GM12891 (cell line): ENCODE measurements around the gene C6orf52.

Source experiments
- PAX5 ChIP-seq: IDR thresholded peaks from 2 replicates; pipeline ENCODE4 v1.6.1; 2011; ENCODE audit warnings: low read length, moderate library complexity, mild to moderate bottlenecking; ENCODE audit not compliant: insufficient read depth, severe bottlenecking
- POLR2A ChIP-seq: IDR thresholded peaks from 2 replicates; pipeline ENCODE4 v1.6.1; 2011; ENCODE audit warnings: low read depth, low read length, control low read depth
- POLR2AphosphoS5 ChIP-seq: IDR thresholded peaks from 2 replicates; pipeline ENCODE4 v1.6.1; 2011; ENCODE audit warnings: low read depth, low read length, control low read depth
- POU2F2 ChIP-seq: IDR thresholded peaks from 2 replicates; pipeline ENCODE4 v1.6.1; 2011; ENCODE audit warnings: low read depth, mild to moderate bottlenecking, control low read depth, low read length, moderate library complexity
- SPI1 ChIP-seq: IDR thresholded peaks from 2 replicates; pipeline ENCODE4 v1.6.1; 2011; ENCODE audit warnings: low read depth, low read length, control low read depth
- TAF1 ChIP-seq: IDR thresholded peaks from 2 replicates; pipeline ENCODE4 v1.6.1; 2011; ENCODE audit warnings: low read depth, low read length, control low read depth

- TF ChIP-seq POLR2A (no peak), POLR2AphosphoS5 (no peak), TAF1 (no peak), SPI1 (no peak), PAX5 (no peak), POU2F2 (no peak)
Measured at GRCh38 chr6:10696655-10697054, 2.2 kb upstream of the C6orf52 start.
